HL-60/S4 treated with phorbol 12-myristate 13-acetate at 8.2 ng/mL for 4 days and 3 days (cell line): ENCODE results near the gene DNAH10.

Source experiments
- in situ Hi-C: fragments of 300-500 bp; cut with MboI; formaldehyde crosslinking; loops from 2 replicates; pipeline ENCODE4 v1.15.0; 2022; ENCODE audit warnings: low sequenced_read_pairs

DNAH10 gene

GRCh38 chr12:123834845-123835244, 72.7 kb downstream of the DNAH10 start:
- in situ Hi-C loops: no loop called here

DNA sequence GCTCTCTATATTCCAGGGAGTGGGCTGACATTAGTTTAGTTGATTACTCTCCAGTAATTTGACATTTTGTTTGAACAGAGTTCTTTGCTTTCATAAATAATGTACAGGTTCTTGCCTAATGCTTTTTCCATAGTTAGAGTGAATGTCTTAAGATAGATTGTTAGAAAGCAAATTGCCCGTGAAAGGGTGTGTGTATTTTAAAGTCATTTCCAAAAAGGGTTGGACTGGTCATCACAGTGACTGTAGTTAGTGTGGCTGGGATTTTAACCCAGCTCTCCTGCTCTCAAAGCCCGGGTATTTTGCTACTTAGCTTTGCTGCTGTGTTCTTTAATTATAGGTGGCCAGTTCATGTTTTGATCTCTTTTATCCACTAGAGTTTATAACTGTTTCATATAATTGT, 74.2 kb downstream of the DNAH10 start:
- in situ Hi-C loops: no loop called here

GRCh38 chr12:123839826-123840225, 77.7 kb downstream of the DNAH10 start:
- in situ Hi-C loops: no loop called here

- in situ Hi-C loops: no loop called here
These were observed 78.8 kb downstream of the DNAH10 start for GRCh38 chr12:123840765-123841425.

DNA sequence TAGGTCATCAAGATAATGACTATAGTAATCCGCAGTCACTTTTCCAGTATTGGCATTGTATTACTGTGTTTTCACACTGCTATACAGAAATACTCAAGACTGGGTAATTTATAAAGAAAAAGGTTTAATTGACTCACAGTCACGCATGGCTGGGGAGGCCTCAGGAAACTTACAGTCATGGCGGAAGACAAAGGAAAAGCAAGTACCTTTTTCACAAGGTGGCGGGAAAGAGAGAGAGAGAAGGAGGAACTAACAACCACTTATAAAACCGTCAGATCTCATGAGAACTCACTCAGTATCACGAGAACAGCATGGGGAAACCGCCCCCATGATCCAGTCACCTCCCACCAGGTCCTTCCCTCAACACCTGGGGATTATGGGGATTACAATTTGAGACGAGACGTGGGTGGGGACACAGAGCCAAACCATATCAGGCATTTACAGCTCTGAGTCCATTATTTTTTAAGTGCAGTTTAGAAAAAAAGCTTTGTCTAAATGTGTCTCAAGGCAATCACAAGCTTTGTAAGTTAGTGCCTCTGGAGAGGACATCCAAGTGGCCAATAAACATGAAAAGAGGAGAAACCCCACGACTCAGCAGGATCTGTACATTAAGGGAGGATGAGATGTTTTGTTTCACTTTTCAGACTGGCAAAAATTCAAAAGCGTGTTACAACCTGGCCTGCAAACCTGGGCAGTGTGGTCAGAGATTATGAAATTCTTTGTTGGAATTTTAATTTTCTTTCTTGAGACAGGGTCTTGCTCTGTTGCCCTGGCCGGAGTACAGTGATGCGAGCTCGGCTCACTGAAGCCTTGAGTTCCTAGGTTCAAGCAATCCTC, 82.0 kb downstream of the DNAH10 start:
- in situ Hi-C loops: no loop called here

DNA sequence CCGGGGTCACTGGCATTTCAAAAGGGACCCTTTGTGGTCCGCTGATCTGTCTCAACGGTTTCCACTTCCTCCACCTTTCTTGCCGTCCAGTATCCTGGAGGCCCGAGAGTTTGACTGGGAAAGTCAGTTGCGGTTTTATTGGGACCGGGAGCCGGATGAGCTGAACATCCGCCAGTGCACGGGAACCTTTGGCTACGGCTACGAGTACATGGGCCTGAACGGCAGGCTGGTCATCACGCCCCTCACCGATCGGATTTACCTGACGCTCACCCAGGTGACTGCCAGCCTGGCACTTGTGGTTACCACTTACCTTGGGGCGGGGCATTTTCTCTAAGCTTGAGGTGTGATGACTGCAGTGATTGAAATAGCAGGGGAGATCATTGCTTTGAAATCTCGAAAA, 83.8 kb downstream of the DNAH10 start:
- in situ Hi-C loops: no loop called here

- in situ Hi-C loops: no loop called here
These were observed 84.2 kb downstream of the DNAH10 start for GRCh38 chr12:123846340-123846739.

DNA sequence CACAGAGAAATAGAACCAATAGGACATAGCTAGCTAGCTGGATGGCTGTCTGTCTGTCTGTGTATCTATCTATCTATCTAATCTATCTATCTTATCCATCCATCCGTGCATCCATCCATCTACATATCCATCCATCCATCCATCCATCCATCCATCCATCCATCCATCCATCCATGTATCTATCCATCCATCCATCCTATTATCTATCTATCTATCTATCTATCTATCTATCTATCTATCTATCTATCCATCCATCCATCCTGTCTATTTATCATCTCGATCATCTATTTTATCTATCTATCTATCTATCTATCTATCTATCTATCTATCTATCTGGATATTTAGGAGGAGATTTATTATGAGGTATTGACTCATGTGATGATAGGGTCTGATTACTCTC, 84.9 kb downstream of the DNAH10 start:
- in situ Hi-C loops: no loop called here

DNA sequence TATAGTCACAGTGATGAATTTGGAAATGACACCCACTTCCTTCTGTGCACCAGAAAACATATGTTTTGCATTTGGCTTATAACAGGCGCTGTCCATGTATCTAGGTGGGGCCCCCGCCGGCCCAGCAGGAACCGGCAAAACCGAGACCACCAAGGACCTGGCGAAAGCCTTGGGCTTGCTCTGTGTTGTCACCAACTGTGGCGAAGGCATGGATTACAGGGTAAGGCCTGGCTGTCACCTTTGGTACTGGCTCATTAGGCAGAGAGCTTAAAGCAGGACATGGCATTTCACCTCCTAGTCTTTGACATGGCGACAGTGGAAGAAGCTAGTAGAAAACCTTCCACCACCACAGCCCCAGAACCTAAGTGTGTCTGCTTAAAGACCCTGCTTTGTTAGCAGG, 85.8 kb downstream of the DNAH10 start:
- in situ Hi-C loops: no loop called here

GRCh38 chr12:123849517-123849916, 87.4 kb downstream of the DNAH10 start:
- in situ Hi-C loops: no loop called here

DNA sequence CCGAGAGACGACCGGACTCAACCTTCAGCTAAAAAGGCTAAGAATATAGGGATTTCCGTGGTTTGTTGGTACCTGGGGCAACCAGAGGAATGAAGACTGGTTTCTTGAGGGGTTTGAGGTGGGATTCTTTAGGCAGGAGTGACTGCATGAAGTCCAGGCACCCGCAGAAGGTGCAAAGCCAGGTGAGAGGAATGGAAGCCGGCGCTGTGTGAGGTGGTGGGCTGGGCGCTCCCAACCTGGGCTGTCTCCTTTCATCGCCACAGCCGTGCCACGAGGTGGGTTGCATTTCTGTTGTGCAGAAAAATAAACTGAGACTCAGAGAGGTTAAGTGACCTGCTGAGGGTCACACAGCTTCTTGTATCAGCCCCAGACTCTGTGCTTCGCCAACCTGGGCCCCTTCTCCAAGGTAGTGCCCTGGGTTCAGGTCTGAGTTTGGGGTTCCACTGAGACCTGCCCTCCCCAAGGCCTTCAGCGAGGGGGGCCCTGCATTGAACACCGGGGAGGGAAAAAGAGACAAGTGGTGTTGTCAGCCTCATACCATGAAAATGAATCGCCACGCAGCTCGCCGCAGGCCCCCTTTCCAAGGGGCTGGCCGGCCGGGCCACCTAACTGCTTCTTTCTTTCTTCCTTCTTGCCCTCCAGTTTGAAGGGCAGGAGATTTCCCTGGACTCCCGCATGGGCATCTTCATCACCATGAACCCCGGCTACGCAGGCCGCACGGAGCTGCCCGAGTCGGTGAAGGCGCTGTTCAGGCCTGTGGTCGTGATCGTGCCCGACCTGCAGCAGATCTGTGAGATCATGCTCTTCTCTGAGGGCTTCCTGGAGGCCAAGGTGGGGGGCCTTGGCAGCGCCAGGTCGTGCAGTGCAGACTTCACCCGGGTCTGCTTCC, 88.4 kb downstream of the DNAH10 start:
- in situ Hi-C loops: no loop called here

GRCh38 chr12:123853396-123854070, 91.4 kb downstream of the DNAH10 start:
- in situ Hi-C loops: no loop called here

DNA sequence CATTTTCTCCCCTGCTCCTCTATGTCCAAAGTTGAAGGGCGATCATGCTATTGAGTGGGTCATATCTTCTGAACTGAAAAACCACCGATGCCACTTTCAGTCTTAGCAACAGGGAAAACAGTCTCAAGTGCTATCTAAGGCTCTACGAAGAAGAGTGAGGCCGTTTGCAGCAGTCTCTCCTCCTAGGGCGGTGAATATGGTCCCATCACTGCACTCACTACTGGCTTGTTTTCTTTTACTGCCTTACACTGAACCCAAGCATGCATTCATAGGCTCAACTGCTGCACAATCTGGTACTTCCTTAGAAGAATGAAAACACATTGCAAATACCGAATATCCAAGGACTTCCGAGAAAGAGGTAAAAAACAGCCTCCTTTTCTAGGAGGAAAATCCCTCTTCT, 92.1 kb downstream of the DNAH10 start:
- in situ Hi-C loops: no loop called here

DNA sequence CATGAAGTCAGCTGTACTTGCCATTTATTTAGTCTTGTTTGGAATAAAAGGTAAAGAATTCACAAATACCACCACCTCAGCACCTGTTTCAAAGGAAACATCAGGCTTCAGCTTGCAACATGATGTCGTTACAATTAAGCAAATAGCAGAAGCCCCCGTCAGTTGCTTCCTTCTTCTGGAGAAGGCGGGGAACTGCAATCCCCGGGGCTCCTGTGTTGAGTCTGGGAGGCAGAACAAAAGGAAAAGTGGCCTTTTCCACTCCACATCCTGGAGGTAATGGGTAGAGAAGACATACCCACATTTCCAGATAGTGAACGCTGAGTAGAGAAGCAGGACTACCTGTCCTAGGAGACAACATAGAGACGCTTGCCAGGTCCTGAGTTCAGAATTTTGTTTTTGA, 92.8 kb downstream of the DNAH10 start:
- in situ Hi-C loops: no loop called here

GRCh38 chr12:123856681-123857080, 94.6 kb downstream of the DNAH10 start:
- in situ Hi-C loops: no loop called here

DNA sequence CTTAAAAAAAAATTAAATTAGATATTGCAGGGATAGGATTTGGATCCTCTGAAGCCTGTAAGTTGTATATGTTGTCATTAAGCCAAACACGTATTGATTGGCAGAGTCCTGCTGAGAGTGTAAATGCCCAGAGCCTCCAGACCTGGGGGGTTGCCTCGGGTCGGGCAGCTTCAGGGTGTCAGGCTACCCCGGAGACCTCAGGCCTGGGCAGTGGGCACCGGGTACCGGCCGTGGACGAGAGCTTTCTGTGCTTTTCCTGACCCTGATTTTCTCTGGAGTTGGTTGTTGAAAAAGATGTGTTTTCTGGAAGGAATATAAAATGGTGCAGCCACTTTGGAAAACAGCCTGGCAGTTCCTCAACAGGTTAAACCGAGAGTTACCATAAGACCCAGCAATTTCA, 96.1 kb downstream of the DNAH10 start:
- in situ Hi-C loops: no loop called here

DNA sequence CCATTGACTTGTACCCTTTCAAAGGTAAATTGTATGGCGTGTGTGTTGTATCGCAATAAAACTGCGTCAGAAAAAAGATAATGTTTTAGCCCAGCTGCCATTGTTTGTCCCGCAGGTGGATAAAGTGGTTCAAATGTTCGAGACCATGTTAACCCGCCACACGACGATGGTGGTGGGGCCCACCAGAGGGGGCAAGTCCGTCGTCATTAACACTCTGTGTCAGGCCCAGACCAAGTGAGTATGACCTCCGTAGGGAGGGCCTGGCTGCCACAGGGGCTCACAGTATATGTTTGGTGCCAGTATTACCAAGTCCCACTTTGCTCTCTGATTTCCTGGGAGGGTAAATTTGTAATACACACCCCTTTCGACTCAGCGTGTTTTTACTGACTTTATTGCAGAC, 96.9 kb downstream of the DNAH10 start:
- in situ Hi-C loops: no loop called here

GRCh38 chr12:123860377-123860776, 98.3 kb downstream of the DNAH10 start:
- in situ Hi-C loops: no loop called here

DNA sequence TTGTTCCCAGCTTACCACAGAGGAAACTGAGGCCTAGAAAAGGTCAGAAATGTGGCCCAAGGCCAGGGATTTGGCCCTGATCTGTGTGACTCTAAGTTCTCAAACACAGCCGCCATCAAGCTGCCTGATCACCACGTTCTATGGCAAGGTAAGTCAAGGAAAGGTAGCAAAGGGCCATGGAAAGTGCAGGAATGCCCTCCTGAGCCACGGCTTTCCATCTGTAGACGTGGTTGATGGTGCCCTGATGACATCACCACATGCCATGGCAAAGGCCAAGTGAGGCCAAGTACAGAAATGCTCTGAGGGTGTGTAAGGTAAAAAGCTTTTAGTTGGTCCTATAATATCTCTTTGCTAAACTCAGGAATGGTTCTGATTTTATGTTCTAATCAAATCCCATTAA, 99.3 kb downstream of the DNAH10 start:
- in situ Hi-C loops: no loop called here

DNA sequence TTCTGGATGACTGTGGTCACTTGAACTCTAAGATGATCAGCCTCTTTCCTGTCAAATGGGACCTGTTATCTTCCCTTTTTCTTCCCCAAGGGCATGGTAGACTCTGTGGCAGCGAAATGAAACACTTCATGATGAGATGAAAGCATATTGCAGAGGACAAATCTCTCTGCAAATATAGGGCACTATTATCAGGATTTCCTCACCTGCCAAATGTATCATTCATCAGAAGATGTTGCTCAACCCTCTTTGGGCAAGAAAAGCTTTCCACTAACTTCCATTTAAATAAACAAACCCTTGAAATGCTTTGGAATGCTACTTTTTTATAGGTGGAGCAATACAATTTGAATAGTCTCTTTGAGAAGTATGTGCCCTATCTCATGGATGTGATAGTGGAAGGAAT, 105.0 kb downstream of the DNAH10 start:
- in situ Hi-C loops: no loop called here

DNA sequence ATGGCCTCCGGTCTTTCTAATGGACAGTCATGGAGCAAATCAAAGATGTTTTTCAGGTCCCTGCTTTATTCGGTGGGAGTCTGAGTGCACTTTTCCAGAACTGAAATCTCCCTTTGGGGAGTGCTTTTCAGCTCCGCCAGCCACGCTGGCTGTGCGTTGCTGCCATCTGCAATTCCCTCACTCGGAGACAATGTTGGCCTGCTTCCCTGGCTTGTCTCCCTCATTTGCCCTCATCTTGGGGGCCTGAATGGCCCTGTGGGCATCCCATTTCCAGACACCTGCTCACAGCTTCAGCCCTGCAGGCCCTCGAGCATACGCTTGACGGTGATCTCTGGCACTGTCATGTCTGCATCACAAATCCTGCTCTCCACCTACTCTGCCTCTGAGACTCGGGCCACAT, 106.7 kb downstream of the DNAH10 start:
- in situ Hi-C loops: no loop called here
